ENCODE data around the gene RGL1. TPM values are rescaled to one million over a fixed set of nuclear protein-coding genes. Genes with fewer than 3 reads are reported as not detected.
A peak's percentile ranks its signal among the peaks of the same experiment; 100 is the strongest.
"Not testable (repeated sequence)": the region's sequence is repeated elsewhere in the genome, so short reads cannot be mapped to it uniquely, and the experiment has no call there.

RGL1 gene
- total RNA-seq (2014; rRNA removed; shearing (Covaris generic)): 5.4 and 8.1 TPM in 2 replicates

GRCh38 chr1:183804916-183805841, at the start of gene RGL1:
Gene RGL1, plus strand, starts transcription at chr1:183805120. Its CDS starts 178 bp downstream, at chr1:183805298.
- DNase-seq (ENCODE audit: low read depth): peak; percentile 68

GRCh38 chr1:183756326-183756725, 48.6 kb upstream of the RGL1 start:
- DNase-seq (ENCODE audit: low read depth): no peak

- peak; percentile 57 for DNase-seq (ENCODE audit: low read depth)
Observed at GRCh38 chr1:183757061-183757460, 47.9 kb upstream of the RGL1 start.

GRCh38 chr1:183758913-183759312, 46.0 kb upstream of the RGL1 start:
- DNase-seq (ENCODE audit: low read depth): no peak

- DNase-seq (ENCODE audit: low read depth): no peak
Observed at GRCh38 chr1:183760661-183761060, 44.3 kb upstream of the RGL1 start.

GRCh38 chr1:183761871-183762270, 43.0 kb upstream of the RGL1 start:
- no peak for DNase-seq (ENCODE audit: low read depth)

- not testable (repeated sequence) for DNase-seq (ENCODE audit: low read depth)
Observed at GRCh38 chr1:183762856-183763255, 42.1 kb upstream of the RGL1 start.

GRCh38 chr1:183764981-183765380, 39.9 kb upstream of the RGL1 start:
- DNase-seq (ENCODE audit: low read depth): no peak

- DNase-seq (ENCODE audit: low read depth): no peak
Observed at GRCh38 chr1:183769956-183770815, 34.7 kb upstream of the RGL1 start.

GRCh38 chr1:183770816-183771128, 34.1 kb upstream of the RGL1 start:
- no peak for DNase-seq (ENCODE audit: low read depth)

GRCh38 chr1:183773482-183774274, 31.2 kb upstream of the RGL1 start:
- DNase-seq (ENCODE audit: low read depth): no peak

- no peak for DNase-seq (ENCODE audit: low read depth)
Observed at GRCh38 chr1:183774938-183775337, 30.0 kb upstream of the RGL1 start.

GRCh38 chr1:183776731-183777130, 28.2 kb upstream of the RGL1 start:
- DNase-seq (ENCODE audit: low read depth): no peak

GRCh38 chr1:183777328-183777727, 27.6 kb upstream of the RGL1 start:
- no peak for DNase-seq (ENCODE audit: low read depth)

- no peak for DNase-seq (ENCODE audit: low read depth)
Observed at GRCh38 chr1:183778045-183778444, 26.9 kb upstream of the RGL1 start.

- no peak for DNase-seq (ENCODE audit: low read depth)
Observed at GRCh38 chr1:183778568-183779433, 26.1 kb upstream of the RGL1 start.

- no peak for DNase-seq (ENCODE audit: low read depth)
Observed at GRCh38 chr1:183780159-183780558, 24.8 kb upstream of the RGL1 start.

GRCh38 chr1:183780757-183781156, 24.2 kb upstream of the RGL1 start:
- no peak for DNase-seq (ENCODE audit: low read depth)

- no peak for DNase-seq (ENCODE audit: low read depth)
Observed at GRCh38 chr1:183783342-183783741, 21.6 kb upstream of the RGL1 start.

GRCh38 chr1:183783767-183784637, 20.9 kb upstream of the RGL1 start:
- peak; percentile 55 for DNase-seq (ENCODE audit: low read depth)
